GM19372 (cell line): ENCODE results near the gene HAGHL.
A peak's percentile ranks its signal among the peaks of the same experiment; 100 is the strongest.

Source experiments
- ATAC-seq: cut with Tn5 transposase; IDR thresholded peaks from one replicate; pipeline ENCODE4 v1.9.1; 2021; ENCODE audit warnings: mild to moderate bottlenecking, low read depth, moderate library complexity; ENCODE audit not compliant: unreplicated experiment

Gene HAGHL

GRCh38 chr16:719815-720446 is 7.0 kb upstream of the HAGHL start:
- no peak for ATAC-seq

DNA sequence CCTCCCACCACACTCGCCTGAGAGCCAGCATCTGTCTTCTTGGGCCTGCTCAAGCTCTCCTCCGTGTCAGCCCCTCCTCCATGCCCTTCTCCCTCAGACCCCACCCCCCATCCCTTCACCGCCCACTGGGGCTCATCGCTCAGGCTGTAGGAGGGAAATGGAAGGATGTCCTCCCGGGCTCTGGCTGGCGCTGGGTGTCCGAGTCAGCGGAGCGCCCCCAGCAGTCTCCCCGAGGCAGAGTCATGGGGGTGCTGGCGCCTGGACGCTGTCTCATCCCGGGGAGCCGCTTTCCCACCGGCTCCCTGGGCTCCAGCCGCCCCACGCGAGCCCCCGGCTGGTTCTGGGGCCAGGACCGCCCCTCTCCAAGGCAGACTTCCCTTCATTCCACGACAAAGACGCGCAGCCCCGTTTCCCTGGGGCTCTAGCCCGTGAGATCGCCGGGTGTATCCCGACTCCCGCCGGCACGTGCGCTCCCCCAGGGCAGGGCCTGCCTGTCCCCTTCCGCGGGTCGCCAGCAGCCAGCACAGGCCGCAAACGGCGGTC is 6.4 kb upstream of the HAGHL start:
- peak; percentile 19 for ATAC-seq

- ATAC-seq, result peak; percentile 74
These were observed 5.7 kb upstream of the HAGHL start, which contains the start of gene ANTKMT for GRCh38 chr16:720990-721764. TSS of gene ANTKMT (plus strand) at chr16:721146. CDS start at chr16:721275, 129 bp downstream.

DNA sequence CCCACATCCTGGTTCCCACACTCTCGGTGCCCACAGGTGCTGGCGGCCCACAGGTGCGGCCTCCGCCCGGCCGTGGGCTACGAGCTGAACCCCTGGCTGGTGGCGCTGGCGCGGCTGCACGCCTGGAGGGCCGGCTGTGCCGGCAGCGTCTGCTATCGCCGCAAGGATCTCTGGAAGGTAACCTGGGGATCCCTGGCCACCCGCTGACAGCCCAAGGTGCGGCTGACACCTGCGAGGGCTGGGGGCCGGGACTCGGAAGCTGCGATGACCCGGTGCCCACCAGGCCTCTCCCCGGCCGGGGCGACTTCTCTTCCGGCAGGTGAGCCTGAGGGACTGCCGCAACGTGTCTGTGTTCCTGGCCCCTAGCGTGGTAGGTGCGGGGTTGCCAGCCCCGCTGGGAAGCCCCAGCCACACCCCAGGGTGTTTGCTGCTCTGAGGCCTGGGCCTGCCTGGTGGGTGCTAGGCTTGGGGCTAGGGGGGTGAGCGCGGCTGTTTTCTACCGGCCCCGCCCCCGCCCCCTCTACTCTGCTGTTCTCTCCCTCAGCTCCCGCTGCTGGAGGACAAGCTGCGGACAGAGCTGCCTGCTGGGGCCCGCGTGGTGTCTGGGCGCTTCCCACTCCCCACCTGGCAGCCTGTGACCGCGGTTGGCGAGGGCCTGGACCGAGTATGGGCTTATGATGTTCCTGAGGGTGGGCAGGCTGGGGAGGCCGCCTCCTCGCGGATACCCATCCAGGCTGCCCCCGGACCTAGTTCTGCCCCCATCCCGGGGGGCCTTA is 5.0 kb upstream of the HAGHL start:
- no peak for ATAC-seq

GRCh38 chr16:722835-723633 is 3.9 kb upstream of the HAGHL start:
- ATAC-seq, result no peak

DNA sequence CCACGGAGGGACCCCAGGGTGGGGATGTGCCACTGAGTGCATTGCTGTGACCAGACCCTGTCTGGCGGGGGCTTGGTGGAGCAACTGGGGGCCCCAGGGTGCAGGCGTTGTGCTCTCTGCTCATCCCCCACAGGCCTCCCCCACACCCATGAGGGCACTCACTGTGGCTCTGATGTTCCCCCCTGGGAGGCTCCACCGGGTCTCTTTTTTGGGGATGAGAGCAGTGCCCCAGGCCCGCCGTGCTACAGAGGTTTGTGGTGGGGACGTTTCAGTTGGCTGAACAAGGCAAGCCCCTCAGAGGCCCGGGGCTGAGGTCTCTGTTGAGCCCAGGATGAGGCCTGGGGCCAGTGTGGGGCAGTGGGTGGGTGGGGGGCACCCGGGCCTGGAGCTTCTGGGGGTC is 3.2 kb upstream of the HAGHL start:
- no peak for ATAC-seq

- no peak for ATAC-seq
These were observed 2.5 kb upstream of the HAGHL start for GRCh38 chr16:724188-725040.

DNA sequence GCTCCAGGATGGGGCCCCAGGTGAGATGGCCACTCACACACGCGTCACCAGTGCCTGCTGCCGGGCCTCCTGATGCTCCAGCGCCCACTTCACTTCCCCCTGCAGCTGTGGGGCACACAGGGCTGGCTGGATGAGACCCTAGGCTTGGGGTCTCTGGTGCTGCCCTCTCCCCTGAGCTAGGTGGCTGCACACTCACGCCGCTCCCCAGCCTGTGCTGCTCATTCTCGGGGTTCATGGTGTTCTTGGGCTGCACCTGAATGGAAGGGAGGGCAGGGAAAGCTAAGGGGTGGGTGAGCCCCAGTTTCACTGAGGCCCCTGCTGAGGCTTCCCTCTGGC is 1.9 kb upstream of the HAGHL start:
- ATAC-seq, result no peak

GRCh38 chr16:725463-726187 is 1.3 kb upstream of the HAGHL start:
- no peak for ATAC-seq

- no peak for ATAC-seq
These were observed 793 bp upstream of the HAGHL start for GRCh38 chr16:726188-726437.

DNA sequence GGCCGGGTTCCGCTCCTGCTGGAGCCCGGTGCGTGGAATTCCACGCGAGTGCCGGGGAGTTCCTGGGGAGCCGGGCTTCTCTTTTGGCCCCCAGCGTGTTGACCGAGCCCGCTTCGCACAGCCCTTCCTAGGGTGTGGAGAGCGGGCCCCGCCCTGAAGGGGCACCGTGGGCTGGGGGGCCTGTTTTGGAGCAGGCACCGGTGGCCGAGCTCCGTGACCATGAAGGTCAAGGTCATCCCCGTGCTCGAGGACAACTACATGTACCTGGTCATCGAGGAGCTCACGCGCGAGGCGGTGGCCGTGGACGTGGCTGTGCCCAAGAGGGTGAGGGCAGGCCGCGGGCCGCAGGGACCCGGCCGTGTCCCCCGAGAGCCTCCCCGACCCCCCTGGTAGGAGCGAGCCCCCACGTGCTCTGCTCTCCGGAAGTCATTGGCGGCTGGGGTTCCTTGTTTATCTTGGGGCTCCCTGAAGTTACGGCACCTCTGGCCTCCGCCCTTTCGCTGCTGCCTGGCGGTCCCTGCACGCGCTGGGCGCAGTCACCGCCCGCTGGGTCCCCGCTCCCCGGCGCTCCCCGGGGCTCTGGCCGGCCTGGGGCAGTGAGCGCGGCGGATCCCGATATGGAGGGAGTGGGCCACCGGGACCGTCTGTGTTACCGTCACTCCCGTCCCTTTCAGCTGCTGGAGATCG is 528 bp downstream of the HAGHL start:
- no peak for ATAC-seq

DNA sequence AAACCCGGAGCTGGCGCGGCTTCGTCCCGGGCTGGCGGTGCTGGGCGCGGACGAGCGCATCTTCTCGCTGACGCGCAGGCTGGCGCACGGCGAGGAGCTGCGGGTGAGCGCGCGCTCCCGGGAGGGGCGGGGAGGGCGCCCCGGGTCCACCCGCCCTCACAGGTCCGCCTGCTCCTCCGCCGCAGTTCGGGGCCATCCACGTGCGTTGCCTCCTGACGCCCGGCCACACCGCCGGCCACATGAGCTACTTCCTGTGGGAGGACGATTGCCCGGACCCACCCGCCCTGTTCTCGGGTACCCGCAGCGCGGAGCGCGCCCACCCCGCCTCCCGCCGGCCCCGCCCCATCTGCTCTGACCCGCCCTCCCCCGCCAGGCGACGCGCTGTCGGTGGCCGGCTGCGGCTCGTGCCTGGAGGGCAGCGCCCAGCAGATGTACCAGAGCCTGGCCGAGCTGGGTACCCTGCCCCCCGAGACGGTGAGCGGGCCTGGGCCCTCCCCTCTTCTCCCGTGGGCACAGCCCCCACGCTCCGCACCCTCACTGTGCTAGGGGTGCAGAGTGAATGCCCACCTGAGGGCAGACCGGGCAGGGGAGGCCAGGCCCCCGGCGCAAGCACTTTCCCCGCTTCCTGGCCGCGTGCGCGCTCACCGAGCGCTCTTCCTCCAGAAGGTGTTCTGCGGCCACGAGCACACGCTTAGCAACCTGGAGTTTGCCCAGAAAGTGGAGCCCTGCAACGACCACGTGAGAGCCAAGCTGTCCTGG is 1.4 kb downstream of the HAGHL start:
- peak; percentile 42 for ATAC-seq

- no peak for ATAC-seq
These were observed 2.2 kb downstream of the HAGHL start for GRCh38 chr16:728890-729744.

DNA sequence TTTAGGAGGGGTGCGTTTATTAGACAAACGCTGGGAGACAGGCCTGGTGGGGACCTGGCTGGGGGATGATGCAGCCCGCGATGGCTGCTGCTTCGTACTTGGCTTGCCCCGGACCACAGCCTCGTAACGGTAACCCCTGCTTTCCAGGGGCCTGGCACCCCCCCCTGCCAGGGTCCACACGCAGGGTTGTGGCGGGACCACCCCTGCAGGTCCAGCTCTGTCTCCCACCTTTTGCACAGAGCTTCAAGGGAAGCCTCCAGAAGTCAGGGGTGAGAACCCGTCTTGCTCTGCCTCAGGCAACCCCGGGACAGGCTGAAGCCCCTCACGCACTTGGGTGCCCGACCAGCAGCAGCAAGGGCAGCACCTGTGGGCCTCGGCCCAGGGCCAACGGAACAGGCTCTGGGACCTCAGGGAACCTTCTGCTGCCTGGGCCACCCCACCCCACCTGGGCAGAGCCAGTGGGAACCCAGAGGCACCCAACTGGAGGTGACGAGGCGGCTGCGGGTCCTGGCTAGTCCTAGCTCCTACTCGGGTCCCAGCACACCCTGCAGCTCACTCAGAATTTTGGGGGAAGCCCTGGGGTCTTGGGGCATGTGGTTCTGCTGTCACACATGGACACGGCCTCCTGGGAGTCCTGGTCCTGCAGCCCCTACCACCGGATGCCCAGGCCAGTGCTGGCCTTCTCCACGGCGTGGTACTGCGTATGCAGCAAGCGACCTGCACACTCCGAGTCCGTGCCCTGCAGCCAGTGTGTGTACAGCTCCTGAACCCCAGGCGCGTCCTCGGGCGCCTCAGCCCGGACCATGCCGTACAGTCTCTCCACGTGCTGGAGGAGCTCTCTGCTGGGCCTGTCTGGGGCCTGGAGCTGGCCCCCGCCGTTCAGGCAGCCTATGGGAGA is 3.1 kb downstream of the HAGHL start:
- no peak for ATAC-seq

DNA sequence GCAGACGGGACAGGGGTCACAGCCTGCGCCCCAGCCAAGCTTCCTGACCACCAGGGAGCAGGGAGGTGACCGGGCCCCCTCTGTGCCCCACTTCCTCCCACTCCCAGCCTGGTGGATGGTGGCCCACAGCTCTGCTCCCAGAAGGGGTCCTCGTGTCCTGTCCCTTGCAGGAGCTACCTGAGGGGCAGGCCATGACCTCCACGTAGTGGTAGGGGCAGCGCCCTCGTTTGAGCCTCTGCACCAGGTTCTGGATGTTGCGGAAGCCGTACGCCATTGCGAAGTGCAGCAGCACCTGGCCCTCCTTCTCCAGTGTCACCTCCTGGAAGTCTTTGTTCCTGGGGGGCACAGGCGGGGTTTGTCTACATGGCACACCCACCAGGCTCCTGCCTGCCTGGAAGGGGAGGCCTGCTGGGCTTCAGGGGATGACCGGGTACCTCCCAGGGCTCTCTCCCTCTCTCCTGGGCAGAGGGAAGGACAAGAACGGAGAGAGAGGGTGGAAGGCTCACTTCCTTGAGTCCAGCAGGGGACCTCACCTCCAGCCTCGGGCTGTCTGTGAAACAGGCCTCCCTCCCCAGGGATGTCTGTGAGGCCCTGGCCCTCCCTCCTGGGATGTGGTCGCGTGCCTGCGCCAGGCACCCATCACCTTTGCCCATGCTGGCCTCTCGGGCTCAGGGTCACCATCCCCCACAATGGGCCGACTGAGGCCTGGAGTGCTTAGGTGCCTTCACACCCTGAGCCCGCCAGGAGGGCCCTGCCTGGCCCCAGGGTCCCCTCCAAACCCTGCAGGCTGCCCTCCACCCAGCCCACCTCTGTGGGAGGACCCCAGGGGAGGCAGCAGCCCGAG is 4.0 kb downstream of the HAGHL start:
- ATAC-seq, result no peak
